DLD1 (cell line): ENCODE measurements around the gene SETDB1.

Source experiments
- in situ Hi-C: cut with HindIII; loops from 2 replicates; pipeline ENCODE4 v1.10.0; 2017; ENCODE audit warnings: low sequenced_read_pairs

Gene SETDB1

DNA sequence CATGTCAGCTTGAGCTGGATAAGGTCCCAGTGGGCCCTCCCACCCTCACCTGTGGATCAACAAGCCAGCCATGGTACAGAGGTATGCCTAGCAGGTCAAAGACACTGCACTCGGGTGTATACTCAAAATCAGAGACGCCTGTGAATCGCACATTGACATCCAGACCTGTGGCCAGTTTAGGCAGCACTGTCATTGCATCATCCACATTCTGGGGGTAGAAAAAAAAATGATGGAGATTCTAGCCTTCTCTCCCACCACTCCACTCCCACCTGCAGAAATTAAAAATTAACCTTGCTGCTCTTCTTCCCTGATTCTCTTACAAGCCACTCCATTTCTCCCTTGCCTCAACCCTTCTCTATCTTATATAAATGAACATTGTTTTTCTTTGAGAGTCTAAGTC lies 74.2 kb downstream of the SETDB1 start:
- in situ Hi-C loops, result no loop called here

DNA sequence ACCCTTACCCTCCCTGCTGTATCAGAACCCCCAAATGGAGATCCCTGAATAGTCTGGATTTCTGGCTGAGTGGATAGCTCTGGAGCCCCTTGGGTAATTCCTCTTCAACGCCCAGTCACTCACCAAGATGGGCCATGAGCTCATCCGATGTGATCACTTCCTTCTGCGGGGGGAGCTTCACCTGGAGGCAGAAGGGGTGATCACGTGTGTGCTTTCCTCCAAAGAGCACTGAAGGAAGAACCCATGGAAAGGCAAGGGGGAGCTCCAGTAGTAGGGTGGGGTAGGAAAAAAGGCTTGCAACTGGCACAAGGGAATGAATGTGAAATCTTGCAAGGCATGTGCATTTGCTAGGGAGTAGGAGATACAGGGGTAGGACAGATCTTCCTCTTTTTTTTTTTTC lies 75.4 kb downstream of the SETDB1 start:
- in situ Hi-C loops, result no loop called here

DNA sequence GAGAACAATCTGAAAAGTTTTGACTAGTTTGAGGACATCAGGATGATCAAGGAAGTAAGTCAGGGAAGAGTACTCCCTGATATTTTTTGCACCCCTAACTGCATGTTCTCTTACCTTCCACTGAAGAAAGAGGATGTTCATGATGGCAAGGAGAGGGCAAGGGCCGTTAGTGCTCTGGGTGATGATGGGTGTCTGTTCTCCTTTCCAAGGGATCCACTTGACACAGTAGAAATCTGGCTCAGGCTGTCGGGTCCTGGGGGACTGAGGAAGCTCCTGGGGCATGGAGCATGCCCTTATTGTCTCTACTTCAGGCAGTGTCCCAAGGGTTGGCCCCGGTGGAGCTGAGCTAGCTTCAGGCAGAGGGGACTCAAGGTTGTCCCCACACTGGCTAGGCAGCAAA lies 75.9 kb downstream of the SETDB1 start:
- in situ Hi-C loops, result no loop called here

DNA sequence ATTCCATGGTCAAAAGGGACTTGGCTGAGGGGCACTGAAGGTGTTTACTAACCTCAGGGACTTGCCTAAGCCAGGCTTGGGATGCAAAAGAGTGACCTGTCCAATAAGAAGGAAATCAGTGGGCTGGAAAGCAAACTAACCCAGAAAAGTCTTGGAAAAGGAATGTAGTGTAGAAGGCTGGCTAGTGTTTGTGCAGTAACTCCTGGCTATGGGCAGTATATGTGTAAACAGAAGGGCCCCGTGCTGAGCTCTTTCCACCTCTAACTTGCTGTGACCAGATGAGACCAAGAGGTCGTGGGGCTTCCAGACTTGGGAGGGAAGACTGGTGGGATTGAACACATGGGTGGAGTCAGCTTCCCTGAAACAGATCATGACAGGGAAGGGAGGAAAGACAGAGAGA lies 76.4 kb downstream of the SETDB1 start:
- in situ Hi-C loops, result no loop called here

DNA sequence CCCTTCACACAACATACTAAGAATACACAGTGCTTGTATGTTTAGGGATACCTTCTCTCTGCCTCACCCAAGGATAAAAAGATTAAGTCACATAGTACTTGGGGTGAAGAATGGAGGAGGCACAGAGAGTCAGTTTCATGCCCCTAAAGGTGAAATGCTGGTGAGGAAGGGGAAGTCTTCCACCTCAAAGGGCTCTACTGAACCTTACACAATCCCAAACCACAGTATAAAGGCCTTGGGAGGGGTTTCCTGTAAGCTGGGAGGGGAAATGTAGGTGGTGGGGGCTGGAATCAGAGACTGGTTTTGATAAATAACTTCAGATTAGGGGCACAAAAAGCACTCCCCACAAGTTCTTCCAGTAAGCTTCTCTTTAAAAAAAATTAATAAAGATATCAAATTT lies 77.0 kb downstream of the SETDB1 start:
- in situ Hi-C loops, result no loop called here

DNA sequence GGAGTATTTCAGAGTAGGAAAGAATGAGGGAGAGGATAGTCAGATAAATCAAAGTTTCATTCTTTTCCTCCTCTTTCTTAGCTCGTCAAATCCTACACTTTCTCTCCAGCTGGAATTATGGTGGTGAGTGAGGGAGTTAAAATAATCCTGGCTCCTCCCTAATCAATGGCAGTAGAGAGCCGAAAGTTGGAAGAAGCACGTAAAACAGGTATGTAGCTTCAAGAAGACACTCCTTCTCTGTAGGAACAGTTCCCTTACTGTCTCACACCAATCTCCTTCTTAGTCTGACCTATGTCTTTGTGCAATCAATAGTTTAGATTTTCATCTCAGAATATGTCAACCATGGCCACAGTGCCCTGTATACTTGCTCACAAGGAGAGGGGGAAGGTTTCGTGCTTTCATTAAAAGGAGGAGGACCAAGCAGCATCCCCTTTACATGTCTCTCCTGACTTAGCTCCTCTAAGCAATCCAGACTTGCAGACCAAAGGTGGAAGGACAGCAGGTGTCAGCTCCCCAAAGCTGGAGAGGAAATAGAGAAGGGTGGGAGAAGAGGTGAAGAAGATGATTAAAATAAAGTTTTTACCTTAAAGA lies 79.7 kb downstream of the SETDB1 start:
- in situ Hi-C loops, result no loop called here

GRCh38 chr1:151006327-151007052 lies 80.3 kb downstream of the SETDB1 start, which contains the start of gene MINDY1:
MINDY1 (minus strand) TSS chr1:151006902; CDS start chr1:151002617, 4,285 bp downstream.
- in situ Hi-C loops, result no loop called here

DNA sequence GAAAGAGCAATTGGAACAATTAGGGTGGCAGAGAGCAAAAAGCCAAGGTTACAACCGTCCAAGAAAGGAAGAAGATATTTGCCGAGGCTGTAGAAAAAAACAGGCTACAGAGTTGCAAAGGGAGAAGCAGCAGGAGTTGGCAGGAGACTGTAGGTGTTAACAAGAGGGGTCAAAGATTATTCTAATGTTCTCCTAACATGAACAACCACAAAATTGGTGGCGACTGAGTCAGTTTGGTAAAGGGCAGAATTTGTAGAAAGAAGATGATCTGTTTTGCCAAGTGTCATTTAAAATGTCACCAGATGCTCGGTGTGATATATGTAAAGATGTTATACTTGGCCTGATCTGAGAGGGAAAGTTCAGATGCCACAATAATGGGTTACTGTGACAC lies 81.7 kb downstream of the SETDB1 start:
- in situ Hi-C loops, result no loop called here

GRCh38 chr1:151008244-151009205 lies 82.4 kb downstream of the SETDB1 start, which contains the start of gene PRUNE1:
PRUNE1 (plus strand) TSS chr1:151008449; CDS start chr1:151008633, 184 bp downstream.
- in situ Hi-C loops, result no loop called here

GRCh38 chr1:151009206-151009587 lies 83.0 kb downstream of the SETDB1 start:
- in situ Hi-C loops, result no loop called here

DNA sequence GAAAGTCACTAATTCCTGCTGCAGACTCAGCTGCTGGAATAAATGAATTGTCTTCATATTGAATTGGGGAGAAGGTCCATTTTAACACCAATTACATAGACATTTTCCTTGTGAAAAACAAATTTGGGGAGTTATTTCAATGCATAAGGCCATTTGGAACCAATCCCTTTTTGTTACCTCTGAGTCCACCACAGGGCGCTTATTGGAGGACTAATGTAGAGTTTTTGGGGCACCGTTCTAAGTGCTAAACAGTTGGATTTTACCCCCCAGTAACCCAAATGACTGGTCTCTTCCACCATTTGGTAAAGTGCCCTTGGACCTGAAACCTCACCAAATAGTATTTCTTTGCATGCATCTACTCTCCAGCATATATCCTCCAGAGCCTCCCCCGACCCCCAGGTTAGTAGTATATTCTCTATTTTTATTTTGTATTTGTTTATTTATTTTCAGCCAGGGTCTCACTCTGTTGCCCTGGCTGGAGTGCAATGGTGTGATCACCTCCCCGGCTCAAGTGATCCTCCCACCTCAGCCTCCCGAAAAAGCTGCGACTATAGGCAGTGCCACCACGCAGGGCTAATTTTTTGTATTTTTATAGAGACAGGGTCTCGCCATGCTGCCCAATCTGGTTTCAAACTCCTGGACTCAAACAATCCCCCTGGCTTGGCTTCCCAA lies 83.6 kb downstream of the SETDB1 start:
- in situ Hi-C loops, result no loop called here

- in situ Hi-C loops, result no loop called here
These were observed 84.2 kb downstream of the SETDB1 start for GRCh38 chr1:151010346-151010726.

DNA sequence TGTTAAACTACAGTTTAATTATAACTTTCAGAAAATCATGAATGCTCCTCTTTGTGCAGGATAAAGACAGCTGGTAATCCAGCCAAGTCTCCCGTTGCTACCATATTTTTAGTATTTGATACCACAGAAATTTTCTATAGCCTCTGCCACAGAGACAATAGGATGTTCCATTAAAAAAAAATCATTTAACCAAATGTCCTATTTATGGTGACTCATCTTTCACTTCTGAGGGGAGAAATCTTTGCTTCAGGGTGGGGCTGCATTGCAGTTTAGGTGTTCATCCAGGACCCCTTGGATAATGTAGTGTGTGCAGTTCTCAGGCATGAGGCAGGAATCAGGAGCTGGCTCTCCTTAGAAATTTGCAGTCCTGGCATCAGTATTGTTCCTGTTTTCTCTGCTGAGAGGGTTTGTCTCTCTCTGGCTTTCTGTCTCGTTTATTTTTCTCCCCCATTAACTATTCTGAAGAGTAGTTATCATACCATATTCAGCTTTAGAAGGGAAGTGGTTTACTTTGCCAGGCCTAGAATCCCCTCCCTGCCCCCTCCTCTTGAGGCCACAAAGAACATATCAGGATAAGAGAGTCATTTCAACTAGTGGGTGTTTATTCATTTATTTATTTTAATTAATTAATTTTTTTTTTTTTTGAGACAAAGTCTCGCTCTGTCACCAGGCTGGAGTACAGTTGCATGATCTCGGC lies 85.1 kb downstream of the SETDB1 start:
- in situ Hi-C loops, result no loop called here

DNA sequence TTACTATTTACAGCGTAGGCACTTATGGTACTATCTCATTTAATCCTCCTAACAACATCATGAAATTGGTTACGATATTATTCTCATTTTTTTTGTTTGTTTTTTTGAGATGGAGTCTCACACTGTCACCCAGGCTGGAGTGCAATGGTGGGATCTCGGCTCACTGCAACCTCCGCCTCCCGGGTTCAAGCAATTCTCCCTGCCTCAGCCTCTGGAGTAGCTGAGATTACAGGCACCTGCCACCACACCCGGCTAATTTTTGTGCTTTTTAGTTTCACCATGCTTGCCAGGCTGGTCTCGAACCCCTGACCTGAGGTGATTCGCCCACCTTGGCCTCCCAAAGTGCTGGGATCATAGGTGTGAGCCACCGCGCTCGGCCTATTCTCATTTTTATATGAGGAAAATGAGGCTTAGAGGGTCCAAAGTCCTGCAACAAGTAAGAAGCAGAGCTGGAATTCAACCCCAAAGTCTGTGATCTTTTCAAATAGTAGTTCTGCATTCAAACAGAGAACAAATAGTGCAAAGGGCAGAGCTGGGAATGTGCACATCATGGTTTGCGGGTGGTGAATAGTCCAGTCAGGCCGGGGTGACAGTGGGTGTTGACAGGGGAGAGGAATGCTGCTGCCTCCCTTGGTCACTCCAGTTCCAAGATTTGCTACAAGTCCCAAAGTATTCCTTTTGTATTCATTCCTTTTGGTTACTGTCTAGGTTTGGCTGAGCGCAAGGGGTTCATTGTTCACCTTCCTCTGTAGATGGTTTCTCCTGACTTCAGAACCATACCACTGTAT lies 86.7 kb downstream of the SETDB1 start:
- in situ Hi-C loops, result no loop called here

- in situ Hi-C loops, result no loop called here
These were observed 87.4 kb downstream of the SETDB1 start for GRCh38 chr1:151013518-151013917.
